SIG-M5 (cell line): Measurements from ENCODE around the gene SDHAF1.
"Not testable (repeated sequence)": the region's sequence is repeated elsewhere in the genome, so short reads cannot be mapped to it uniquely, and the experiment has no call there.

Experiments
- DNase-seq: peaks from one replicate; lab custom pipeline; 2025; lab: John Stamatoyannopoulos, UW

SDHAF1 gene

GRCh38 chr19:36019061-36019670 lies 24.2 kb downstream of the SDHAF1 start:
- no peak for DNase-seq

DNA sequence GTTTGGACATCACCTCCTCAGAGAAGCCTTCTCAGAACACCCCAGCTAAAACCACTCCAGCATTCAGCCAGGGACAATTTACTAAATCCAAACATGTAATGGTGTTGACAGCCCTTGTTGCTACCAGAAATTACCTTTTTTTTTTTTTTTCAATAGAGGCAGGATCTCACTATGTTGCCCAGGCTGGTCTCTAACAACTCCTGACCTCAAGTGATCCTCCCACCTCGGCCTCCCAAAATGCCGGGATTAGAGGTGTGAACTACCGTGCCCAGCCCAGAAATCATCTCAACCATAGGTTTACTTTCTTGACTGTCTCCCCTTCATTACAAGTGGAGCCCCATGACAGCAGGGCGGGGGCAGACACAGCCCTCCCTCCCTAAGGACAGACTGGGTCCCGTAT lies 28.4 kb downstream of the SDHAF1 start:
- no peak for DNase-seq

GRCh38 chr19:36025541-36025940 lies 30.6 kb downstream of the SDHAF1 start:
- DNase-seq: no peak

- DNase-seq: no peak
Measured at GRCh38 chr19:36026091-36026876, 31.3 kb downstream of the SDHAF1 start.

DNA sequence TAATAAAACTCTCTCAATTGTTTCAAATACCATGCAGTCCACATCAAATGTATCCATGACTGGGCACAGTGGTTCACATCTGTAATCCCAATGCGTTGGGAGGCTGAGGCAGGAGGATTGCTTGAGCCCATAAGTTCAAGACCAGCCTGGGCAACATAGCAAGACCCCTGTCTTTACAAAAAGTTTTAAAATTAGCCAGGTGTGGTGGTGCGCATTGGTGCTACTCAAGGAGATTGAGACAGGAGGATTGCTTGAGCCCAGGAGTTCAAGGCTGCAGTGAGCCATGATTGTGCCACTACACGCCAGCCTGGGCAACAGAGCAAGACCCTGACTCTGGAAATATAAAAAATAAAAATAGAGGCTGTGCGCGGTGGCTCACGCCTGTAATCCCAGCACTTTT lies 32.7 kb downstream of the SDHAF1 start:
- DNase-seq: no peak

GRCh38 chr19:36028313-36029041 lies 33.5 kb downstream of the SDHAF1 start:
- DNase-seq: no peak

- no peak for DNase-seq
Measured at GRCh38 chr19:36030264-36031148, 35.5 kb downstream of the SDHAF1 start.

DNA sequence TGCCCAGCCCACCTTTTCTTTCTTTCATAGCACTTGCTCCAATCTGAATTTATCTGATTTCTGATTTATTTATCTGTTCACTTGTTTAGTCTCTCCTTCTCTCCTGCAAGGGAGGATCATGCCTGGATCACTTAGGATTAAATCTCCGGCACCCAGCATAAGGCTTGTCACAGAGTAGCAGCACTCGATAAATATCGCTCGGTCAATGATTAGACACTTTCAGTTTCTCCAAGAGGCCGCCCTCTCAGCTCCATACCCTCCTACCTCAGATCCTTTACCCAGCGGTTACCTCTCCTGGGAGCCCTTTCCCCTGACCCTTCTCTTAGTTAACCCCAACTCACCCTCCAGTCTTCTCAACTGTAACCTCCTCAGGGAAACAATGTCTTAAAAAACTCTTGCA lies 36.3 kb downstream of the SDHAF1 start:
- no peak for DNase-seq

DNA sequence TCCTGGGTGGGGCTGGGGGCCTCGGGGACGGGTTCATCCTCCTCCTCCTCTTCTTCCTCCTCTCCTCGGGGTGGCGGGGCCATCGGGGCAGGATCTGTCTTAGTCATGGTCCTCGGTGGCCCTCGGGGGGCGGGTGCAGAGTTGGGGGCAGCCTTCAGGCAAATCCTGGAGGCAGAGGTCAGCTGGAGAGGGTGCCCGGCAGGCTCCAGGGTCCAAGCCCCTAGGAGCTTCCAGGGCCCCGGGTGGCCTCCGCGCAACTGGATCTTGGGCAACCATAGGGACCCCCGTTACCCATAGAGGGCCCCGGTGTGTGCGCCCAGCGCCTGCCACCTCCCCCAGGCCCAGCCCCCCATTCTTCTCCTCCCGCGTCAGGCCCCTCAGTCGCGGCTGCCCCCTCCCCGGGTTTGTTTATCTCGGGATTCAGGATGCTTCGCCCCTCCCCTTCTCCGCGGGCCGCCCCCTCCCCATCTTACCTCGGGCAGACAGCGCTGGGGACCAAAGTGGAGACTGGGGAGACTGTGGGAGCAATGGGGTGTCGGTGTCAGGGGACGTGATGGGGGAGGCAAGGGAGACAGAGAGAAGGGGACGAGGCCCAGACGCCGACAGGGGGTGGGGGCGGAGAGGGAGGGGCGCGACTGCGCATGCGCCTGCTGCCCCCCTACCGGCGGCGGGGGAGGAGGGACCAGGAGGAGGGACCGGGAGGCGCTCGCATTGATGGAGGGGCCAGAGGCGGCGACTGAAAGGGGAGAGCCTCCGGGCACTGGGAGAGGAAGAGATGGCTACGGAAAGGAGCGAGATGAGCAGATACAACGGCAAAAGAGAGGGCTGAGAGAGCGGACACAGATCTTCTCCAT lies 37.5 kb downstream of the SDHAF1 start, which contains the start of gene CLIP3:
Gene CLIP3, minus strand, starts transcription at position 623 of the 854 bp plus-strand sequence. Its CDS starts 516 bp downstream, at position 107.
- DNase-seq: no peak

GRCh38 chr19:36040495-36040894 lies 45.5 kb downstream of the SDHAF1 start:
- DNase-seq: no peak

- DNase-seq: not testable (repeated sequence)
Measured at GRCh38 chr19:36041092-36041491, 46.1 kb downstream of the SDHAF1 start.

GRCh38 chr19:36041831-36042230 lies 46.8 kb downstream of the SDHAF1 start:
- no peak for DNase-seq

- no peak for DNase-seq
Measured at GRCh38 chr19:36043952-36044351, 49.0 kb downstream of the SDHAF1 start.
